Stimulated activated naive CD8-positive, alpha-beta T cell treated with anti-CD3 and anti-CD28 coated beads, Interleukin-15, Interleukin-2, amounts not matched to agents 100 ng/mL and 50 ng/mL, for 24 hours (primary cell): Measurements from ENCODE around the gene VPS18.

Source experiments
- H3K27ac Mint-ChIP-seq: one replicate; pipeline ENCODE4 v1.8.0; 2021; ENCODE audit warnings: mild to moderate bottlenecking, mixed read lengths
- H3K27me3 Mint-ChIP-seq: one replicate; pipeline ENCODE4 v1.8.0; 2021; ENCODE audit warnings: mixed read lengths
- H3K36me3 Mint-ChIP-seq: one replicate; pipeline ENCODE4 v1.8.0; 2021; ENCODE audit warnings: low read depth, mixed read lengths
- H3K4me1 Mint-ChIP-seq: one replicate; pipeline ENCODE4 v1.8.0; 2021; ENCODE audit warnings: low read depth, mixed read lengths
- H3K4me3 Mint-ChIP-seq: one replicate; pipeline ENCODE4 v1.8.0; 2021; ENCODE audit warnings: mild to moderate bottlenecking, mixed read lengths
- H3K9me3 Mint-ChIP-seq: one replicate; pipeline ENCODE4 v1.8.0; 2021; ENCODE audit warnings: mixed read lengths

The VPS18 gene

GRCh38 chr15:40918146-40918798 is 24.0 kb downstream of the VPS18 start:
- H3K27me3 Mint-ChIP-seq: no peaks in the 10 kb centered on the region
- no peak overlapping the region for H3K27ac Mint-ChIP-seq
- no peak overlapping the region for H3K4me3 Mint-ChIP-seq
- H3K4me1 Mint-ChIP-seq: no peaks in the 10 kb centered on the region
- H3K36me3 Mint-ChIP-seq: no peaks in the 10 kb centered on the region
- no peaks in the 10 kb centered on the region for H3K9me3 Mint-ChIP-seq

GRCh38 chr15:40918799-40919392 is 24.6 kb downstream of the VPS18 start:
- Mint-ChIP-seq H3K27me3 (no peaks in the 10 kb centered on the region), H3K4me3 (no peak overlapping the region), H3K36me3 (no peaks in the 10 kb centered on the region)

GRCh38 chr15:40921949-40922607 is 27.8 kb downstream of the VPS18 start:
- Mint-ChIP-seq H3K9me3 (no peaks in the 10 kb centered on the region), H3K27me3 (peaks cover 17% of the 10 kb centered on the region), H3K36me3 (no peaks in the 10 kb centered on the region), H3K4me3 (no peak overlapping the region), H3K27ac (no peak overlapping the region), H3K4me1 (peaks cover 19% of the 10 kb centered on the region)

More at GRCh38 chr15:40918799-40919392, 24.6 kb downstream of the VPS18 start:
- Mint-ChIP-seq H3K9me3 (no peaks in the 10 kb centered on the region), H3K27ac (no peak overlapping the region), H3K4me1 (no peaks in the 10 kb centered on the region)

GRCh38 chr15:40922608-40923005 is 28.4 kb downstream of the VPS18 start:
- Mint-ChIP-seq H3K4me1 (peaks cover 23% of the 10 kb centered on the region), H3K9me3 (no peaks in the 10 kb centered on the region), H3K27ac (no peak overlapping the region), H3K36me3 (no peaks in the 10 kb centered on the region), H3K4me3 (no peak overlapping the region), H3K27me3 (peaks cover 20% of the 10 kb centered on the region)

GRCh38 chr15:40923551-40923950 is 29.3 kb downstream of the VPS18 start:
- H3K4me3 Mint-ChIP-seq: no peak overlapping the region
- no peaks in the 10 kb centered on the region for H3K9me3 Mint-ChIP-seq
- peaks cover 23% of the 10 kb centered on the region for H3K4me1 Mint-ChIP-seq
- peaks cover 21% of the 10 kb centered on the region for H3K27me3 Mint-ChIP-seq
- no peak overlapping the region for H3K27ac Mint-ChIP-seq
- no peaks in the 10 kb centered on the region for H3K36me3 Mint-ChIP-seq

- Mint-ChIP-seq H3K4me1 (peaks cover 40% of the 10 kb centered on the region), H3K9me3 (no peaks in the 10 kb centered on the region), H3K27me3 (peaks cover 38% of the 10 kb centered on the region), H3K36me3 (no peaks in the 10 kb centered on the region), H3K4me3 (peak overlapping the region; percentile 3), H3K27ac (no peak overlapping the region)
These were observed 31.2 kb downstream of the VPS18 start for GRCh38 chr15:40925495-40925862.

- no peaks in the 10 kb centered on the region for H3K9me3 Mint-ChIP-seq
- H3K4me1 Mint-ChIP-seq: peaks cover 46% of the 10 kb centered on the region
- H3K4me3 Mint-ChIP-seq: peak overlapping the region; percentile 26
- no peak overlapping the region for H3K27ac Mint-ChIP-seq
- peaks cover 44% of the 10 kb centered on the region for H3K27me3 Mint-ChIP-seq
- no peaks in the 10 kb centered on the region for H3K36me3 Mint-ChIP-seq
These were observed 31.8 kb downstream of the VPS18 start for GRCh38 chr15:40925863-40926658.

GRCh38 chr15:40926659-40927494 is 32.6 kb downstream of the VPS18 start:
- Mint-ChIP-seq H3K4me3 (peak overlapping the region; percentile 46), H3K9me3 (no peaks in the 10 kb centered on the region), H3K36me3 (no peaks in the 10 kb centered on the region), H3K27me3 (peaks cover 52% of the 10 kb centered on the region), H3K27ac (no peak overlapping the region), H3K4me1 (peaks cover 50% of the 10 kb centered on the region)

- Mint-ChIP-seq H3K27me3 (peaks cover 57% of the 10 kb centered on the region), H3K4me1 (peaks cover 50% of the 10 kb centered on the region), H3K9me3 (no peaks in the 10 kb centered on the region), H3K36me3 (no peaks in the 10 kb centered on the region), H3K27ac (no peak overlapping the region), H3K4me3 (peak overlapping the region; percentile 46)
These were observed 33.2 kb downstream of the VPS18 start for GRCh38 chr15:40927495-40927872.

GRCh38 chr15:40927873-40928806 is 33.9 kb downstream of the VPS18 start:
- H3K27me3 Mint-ChIP-seq: peaks cover 60% of the 10 kb centered on the region
- H3K36me3 Mint-ChIP-seq: no peaks in the 10 kb centered on the region
- peak overlapping the region; percentile 53 for H3K4me3 Mint-ChIP-seq
- H3K4me1 Mint-ChIP-seq: peaks cover 50% of the 10 kb centered on the region
- no peaks in the 10 kb centered on the region for H3K9me3 Mint-ChIP-seq
- no peak overlapping the region for H3K27ac Mint-ChIP-seq

GRCh38 chr15:40928821-40929659 is 34.8 kb downstream of the VPS18 start, which contains the start of gene DLL4:
TSS of gene DLL4 (plus strand) at chr15:40929340. CDS start at chr15:40929669, 329 bp downstream.
- Mint-ChIP-seq H3K9me3 (no peaks in the 10 kb centered on the region), H3K4me3 (peak within 1 kb of the TSS; percentile 60), H3K4me1 (peaks cover 50% of the 10 kb centered on the region), H3K27ac (no peak within 1 kb of the TSS), H3K36me3 (no peaks in the 10 kb centered on the region), H3K27me3 (peaks cover 66% of the 10 kb centered on the region)

GRCh38 chr15:40929660-40930429 is 35.6 kb downstream of the VPS18 start:
- H3K4me3 Mint-ChIP-seq: peak overlapping the region; percentile 60
- peaks cover 62% of the 10 kb centered on the region for H3K27me3 Mint-ChIP-seq
- H3K27ac Mint-ChIP-seq: no peak overlapping the region
- no peaks in the 10 kb centered on the region for H3K36me3 Mint-ChIP-seq
- peaks cover 50% of the 10 kb centered on the region for H3K4me1 Mint-ChIP-seq
- no peaks in the 10 kb centered on the region for H3K9me3 Mint-ChIP-seq
